ENCODE measurements around the gene NSFL1C. TPM values are rescaled to one million over a fixed set of nuclear protein-coding genes. Genes with fewer than 3 reads are reported as not detected.

Gene NSFL1C
- total RNA-seq, 4 donors from 2014 or later: 34.0 to 61.9 (median 57.5) TPM

DNA sequence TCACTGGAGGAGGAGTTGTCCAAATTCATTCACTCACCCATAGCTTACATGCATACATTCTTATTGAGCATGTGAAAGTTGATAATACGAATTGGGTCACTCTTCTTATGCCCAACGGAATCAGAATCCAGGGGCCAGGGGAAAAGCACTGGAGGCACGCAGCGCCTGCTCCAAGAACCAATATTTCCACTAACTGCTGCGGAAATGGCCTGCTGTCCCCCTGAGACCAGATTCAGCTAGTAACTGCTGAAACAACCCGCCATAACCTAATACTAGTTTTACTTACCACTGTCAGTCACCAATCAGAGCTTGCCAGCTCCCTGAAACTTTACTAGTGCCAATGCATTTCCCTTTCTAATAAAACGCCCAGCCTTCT lies 73.2 kb downstream of the NSFL1C start:
- no peak for DNase-seq (ENCODE audit: low spot score)
- no peak for ATAC-seq (ENCODE audit: low FRiP score)
- no peak for TF ChIP-seq CTCF (IDR thresholded peaks at IDR 0.05)

DNA sequence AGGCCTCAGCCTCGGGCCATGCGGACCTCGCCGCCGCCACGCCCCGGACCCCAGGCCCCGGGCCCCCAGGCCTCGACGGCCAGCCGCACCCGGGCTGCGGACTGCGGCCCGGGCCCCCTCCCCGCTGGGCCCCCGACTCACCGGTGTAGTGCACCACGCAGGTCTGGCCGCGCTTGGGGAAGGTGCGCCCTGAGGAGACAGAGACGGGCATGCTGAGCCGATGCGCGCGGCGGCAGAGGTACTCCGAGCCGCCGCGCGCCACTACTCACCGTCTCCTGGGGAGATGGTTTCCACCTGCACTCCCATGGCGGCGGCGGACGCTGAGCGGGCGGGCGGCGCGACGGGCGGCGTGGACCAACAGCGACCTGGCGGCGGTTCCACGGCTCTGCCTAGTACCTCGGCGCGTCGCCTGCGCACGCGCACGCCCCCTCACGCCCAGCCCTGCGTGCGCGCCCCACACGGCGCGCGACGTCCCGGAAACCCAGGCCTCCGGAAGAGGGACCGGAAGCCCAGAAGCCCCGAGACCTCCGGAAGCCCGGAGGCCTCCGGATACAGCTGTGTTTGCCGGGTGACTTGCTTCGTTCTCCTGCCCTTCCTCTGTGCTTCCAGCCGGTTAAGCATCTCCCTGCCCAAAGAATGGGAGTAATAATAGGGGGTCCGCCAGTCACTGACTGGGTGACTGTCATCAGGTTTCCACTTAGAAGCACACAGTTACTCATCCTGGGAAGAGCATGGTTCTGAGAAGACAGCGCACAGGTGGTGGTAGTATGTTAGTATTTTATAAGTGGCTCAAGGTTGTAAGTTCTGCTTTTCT lies 73.7 kb downstream of the NSFL1C start, which contains the start of gene FKBP1A:
TSS of gene FKBP1A (minus strand) at position 362 of the 814 bp plus-strand sequence. CDS start at position 306, 56 bp downstream.
- ATAC-seq (ENCODE audit: low FRiP score) (peak; percentile 89), DNase-seq (ENCODE audit: low spot score) (no peak)
- no peak for TF ChIP-seq CTCF (IDR thresholded peaks at IDR 0.05)

- DNase-seq (ENCODE audit: low spot score): no peak
- no peak for TF ChIP-seq CTCF (IDR thresholded peaks at IDR 0.05)
- no peak for ATAC-seq (ENCODE audit: low FRiP score)
Observed at GRCh38 chr20:1392443-1392692, 74.3 kb downstream of the NSFL1C start.

Other genes starting within 250 kb of the NSFL1C start
- not detected for gene RAD21L1, start 240.8 kb downstream of the NSFL1C start, total RNA-seq
- 1 to 10 TPM; 2.0 to 3.9 (median 2.5) TPM for gene SNPH, start 200.6 kb downstream of the NSFL1C start, total RNA-seq
- gene SDCBP2, start 137.7 kb downstream of the NSFL1C start, total RNA-seq: 10 to 100 TPM in 2 of 4 donors, 1 to 10 TPM in 2; 7.7 to 18.0 (median 9.8) TPM
- gene FKBP1A, start 73.8 kb downstream of the NSFL1C start, total RNA-seq: 100 to 1,000 TPM; 204 to 275 (median 241) TPM
- 10 to 100 TPM; 13.6 to 35.0 (median 25.7) TPM for gene SIRPB2, start 24.6 kb upstream of the NSFL1C start, total RNA-seq
- gene SIRPD, start 90.9 kb upstream of the NSFL1C start, total RNA-seq: 1 to 10 TPM in 1 of 4 donors, under 1 TPM in 1, not detected in 2; 0.96 to 1.1 TPM
- 10 to 100 TPM in 1 of 4 donors, 1 to 10 TPM in 3; 5.1 to 10.5 (median 8.7) TPM for gene SIRPB1, start 153.2 kb upstream of the NSFL1C start, total RNA-seq
- gene SIRPG, start 190.9 kb upstream of the NSFL1C start, total RNA-seq: not detected